Stomach smooth muscle (tissue), 2 donors: ENCODE measurements around the gene UMAD1.

Source experiments
- H3K27ac ChIP-seq: one replicate; pipeline ENCODE4 v1.7.0; 2013; ENCODE audit warnings: mild to moderate bottlenecking, low read length, inconsistent platforms
- H3K27me3 ChIP-seq, 2 donors: one replicate each; pipeline ENCODE4 v1.7.0; 2013; ENCODE audit warnings: low read length in 2 of 2; ENCODE audit not compliant: insufficient read depth in 2 of 2, control insufficient read depth in 1 of 2
- H3K36me3 ChIP-seq, 2 donors: one replicate each; pipeline ENCODE4 v1.7.0; 2013; ENCODE audit warnings: low read length in 2 of 2; ENCODE audit not compliant: control insufficient read depth in 2 of 2, insufficient read depth in 2 of 2
- H3K4me1 ChIP-seq: one replicate; pipeline ENCODE4 v1.7.0; 2013; ENCODE audit warnings: low read length; ENCODE audit not compliant: control insufficient read depth, insufficient read depth
- H3K4me3 ChIP-seq, 2 donors: one replicate each; pipeline ENCODE4 v1.7.0; 2013; ENCODE audit warnings: low read length in 2 of 2
- H3K9ac ChIP-seq, 2 donors: one replicate each; pipeline ENCODE4 v1.7.0; 2013; ENCODE audit warnings: low read length in 2 of 2, mild to moderate bottlenecking in 1 of 2
- H3K9me3 ChIP-seq, 2 donors: one replicate each; pipeline ENCODE4 v1.7.0; 2013; ENCODE audit warnings: low read length in 2 of 2; ENCODE audit not compliant: control insufficient read depth in 2 of 2
- donor health status: healthy.
- donor health status: Pancreatic carcinoma.

Gene UMAD1

GRCh38 chr7:7742223-7742622 lies 101.7 kb downstream of the UMAD1 start:
- H3K9me3 ChIP-seq: no peaks in the 10 kb centered on the region
- H3K27me3 ChIP-seq: no peaks in the 10 kb centered on the region
- H3K4me3 ChIP-seq: no peak overlapping the region
- peaks cover 14% of the 10 kb centered on the region for H3K4me1 ChIP-seq
- no peaks in the 10 kb centered on the region for H3K36me3 ChIP-seq
- H3K9ac ChIP-seq: no peak overlapping the region
- no peak overlapping the region for H3K27ac ChIP-seq

GRCh38 chr7:7745258-7745657 lies 104.7 kb downstream of the UMAD1 start:
- Histone ChIP-seq H3K4me3 (no peak overlapping the region), H3K27me3 (no peaks in the 10 kb centered on the region), H3K9ac (no peak overlapping the region), H3K9me3 (no peaks in the 10 kb centered on the region), H3K4me1 (peaks cover 14% of the 10 kb centered on the region), H3K36me3 (no peaks in the 10 kb centered on the region), H3K27ac (no peak overlapping the region)

- Histone ChIP-seq H3K9me3 (no peaks in the 10 kb centered on the region), H3K4me1 (peaks cover 14% of the 10 kb centered on the region), H3K4me3 (no peak overlapping the region), H3K36me3 (no peaks in the 10 kb centered on the region), H3K9ac (no peak overlapping the region), H3K27ac (peak overlapping the region; percentile 26), H3K27me3 (no peaks in the 10 kb centered on the region)
Observed at GRCh38 chr7:7745966-7746365, 105.4 kb downstream of the UMAD1 start.

GRCh38 chr7:7746458-7746857 lies 105.9 kb downstream of the UMAD1 start:
- Histone ChIP-seq H3K27ac (no peak overlapping the region), H3K27me3 (no peaks in the 10 kb centered on the region), H3K9ac (no peak overlapping the region), H3K4me1 (peaks cover 17% of the 10 kb centered on the region), H3K4me3 (no peak overlapping the region), H3K9me3 (no peaks in the 10 kb centered on the region), H3K36me3 (no peaks in the 10 kb centered on the region)

- Histone ChIP-seq H3K9ac (peak overlapping the region in 1 of 2 donors; percentile 3), H3K27ac (peak overlapping the region; percentile 3), H3K4me3 (peak overlapping the region; percentile 35 to 61), H3K36me3 (no peaks in the 10 kb centered on the region), H3K27me3 (no peaks in the 10 kb centered on the region), H3K4me1 (peaks cover 13% of the 10 kb centered on the region), H3K9me3 (no peaks in the 10 kb centered on the region)
Observed at GRCh38 chr7:7750571-7751242, 110.2 kb downstream of the UMAD1 start.

GRCh38 chr7:7751243-7752092 lies 110.9 kb downstream of the UMAD1 start:
- Histone ChIP-seq H3K4me3 (peak overlapping the region in 1 of 2 donors; percentile 61), H3K27ac (peak overlapping the region; percentile 19), H3K9ac (peak overlapping the region in 1 of 2 donors; percentile 3), H3K27me3 (no peaks in the 10 kb centered on the region), H3K9me3 (no peaks in the 10 kb centered on the region), H3K4me1 (peaks cover 6% of the 10 kb centered on the region), H3K36me3 (no peaks in the 10 kb centered on the region)

GRCh38 chr7:7756577-7756976 lies 116.0 kb downstream of the UMAD1 start:
- H3K4me3 ChIP-seq: no peak overlapping the region
- H3K4me1 ChIP-seq: peaks cover 6% of the 10 kb centered on the region
- no peak overlapping the region for H3K9ac ChIP-seq
- no peaks in the 10 kb centered on the region for H3K27me3 ChIP-seq
- H3K27ac ChIP-seq: peak overlapping the region; percentile 1
- no peaks in the 10 kb centered on the region for H3K36me3 ChIP-seq
- no peaks in the 10 kb centered on the region for H3K9me3 ChIP-seq

GRCh38 chr7:7757576-7757975 lies 117.0 kb downstream of the UMAD1 start:
- H3K36me3 ChIP-seq: no peaks in the 10 kb centered on the region

GRCh38 chr7:7761340-7761973 lies 120.9 kb downstream of the UMAD1 start:
- Histone ChIP-seq H3K9ac (peak overlapping the region in 1 of 2 donors; percentile 43), H3K4me3 (peak overlapping the region; percentile 65 to 67), H3K4me1 (peaks cover 10% of the 10 kb centered on the region), H3K36me3 (no peaks in the 10 kb centered on the region), H3K9me3 (no peaks in the 10 kb centered on the region), H3K27ac (peak overlapping the region; percentile 46), H3K27me3 (no peaks in the 10 kb centered on the region)

More at GRCh38 chr7:7757576-7757975, 117.0 kb downstream of the UMAD1 start:
- Histone ChIP-seq H3K27me3 (no peaks in the 10 kb centered on the region), H3K9me3 (no peaks in the 10 kb centered on the region), H3K27ac (no peak overlapping the region), H3K4me1 (peaks cover 8% of the 10 kb centered on the region), H3K9ac (no peak overlapping the region), H3K4me3 (no peak overlapping the region)

- no peaks in the 10 kb centered on the region for H3K36me3 ChIP-seq
- H3K9me3 ChIP-seq: no peaks in the 10 kb centered on the region
- H3K4me1 ChIP-seq: peaks cover 10% of the 10 kb centered on the region
- H3K27ac ChIP-seq: peak overlapping the region; percentile 46
- peak overlapping the region; percentile 30 to 43 for H3K9ac ChIP-seq
- no peaks in the 10 kb centered on the region for H3K27me3 ChIP-seq
- peak overlapping the region; percentile 65 to 67 for H3K4me3 ChIP-seq
Observed at GRCh38 chr7:7761974-7762779, 121.6 kb downstream of the UMAD1 start.
